HUDEP-2 (cell line): ENCODE results near the gene HIF3A.

Experiments used
- DNase-seq, 76 experiments: peaks; one replicate each; lab custom pipeline; 2025; ENCODE audit not compliant: unreplicated experiment in 76 of 76; lab: John Stamatoyannopoulos, UW

Gene HIF3A

GRCh38 chr19:46324277-46324676, 27.4 kb downstream of the HIF3A start:
- no peak for DNase-seq

- no peak for DNase-seq
These were observed 29.8 kb downstream of the HIF3A start for GRCh38 chr19:46326608-46327007.

GRCh38 chr19:46328079-46328478, 31.2 kb downstream of the HIF3A start:
- DNase-seq = no peak

GRCh38 chr19:46330319-46330918, 33.6 kb downstream of the HIF3A start:
- DNase-seq = no peak

GRCh38 chr19:46337487-46337886, 40.6 kb downstream of the HIF3A start:
- no peak for DNase-seq

GRCh38 chr19:46339446-46339845, 42.6 kb downstream of the HIF3A start:
- DNase-seq = no peak

GRCh38 chr19:46340051-46340659, 43.3 kb downstream of the HIF3A start:
- DNase-seq = no peak

- DNase-seq = no peak
These were observed 45.1 kb downstream of the HIF3A start for GRCh38 chr19:46341937-46342336.

- no peak for DNase-seq
These were observed 47.5 kb downstream of the HIF3A start for GRCh38 chr19:46344363-46344762.

GRCh38 chr19:46345157-46345556, 48.3 kb downstream of the HIF3A start:
- no peak for DNase-seq

GRCh38 chr19:46346821-46347571, 50.2 kb downstream of the HIF3A start, which contains the start of gene PPP5C:
Gene PPP5C, plus strand, starts transcription at chr19:46347087. Its CDS starts 10 bp downstream, at chr19:46347097.
- peak in 75 of 76 experiments; percentile 74 to 98 (median 94) for DNase-seq

GRCh38 chr19:46347572-46347883, 50.7 kb downstream of the HIF3A start:
- DNase-seq = no peak

- no peak for DNase-seq
These were observed 51.1 kb downstream of the HIF3A start for GRCh38 chr19:46347985-46348384.

- no peak for DNase-seq
These were observed 52.6 kb downstream of the HIF3A start for GRCh38 chr19:46349311-46349993.

- peak in 8 of 76 experiments; percentile 6 to 32 (median 17) for DNase-seq
These were observed 53.4 kb downstream of the HIF3A start for GRCh38 chr19:46350029-46350757.

GRCh38 chr19:46350758-46351159, 53.9 kb downstream of the HIF3A start:
- no peak for DNase-seq

- no peak for DNase-seq
These were observed 54.6 kb downstream of the HIF3A start for GRCh38 chr19:46351241-46352041.

GRCh38 chr19:46353730-46354528, 57.1 kb downstream of the HIF3A start:
- DNase-seq = no peak
